HCT116 (cell line): ENCODE results near the gene MED28. TPM values are rescaled to one million over a fixed set of nuclear protein-coding genes. Genes with fewer than 3 reads are reported as not detected.

Source experiments
- ATAC-seq: fragments of 200-7000 bp; cut with Tn5 transposase; 2 replicates; pipeline ENCODE4 v1.9.1; 2020; ENCODE audit warnings: mild to moderate bottlenecking, moderate library complexity
- BruUV-seq: library from RNA; stranded (reverse); fragments of 400-500 nt; replicated peaks from 2 replicates; lab custom pipeline; 2021; lab: Mats Ljungman, UMichigan
- CTCF ChIA-PET: fragments of 300-600 bp; sonication (Branson Sonifier 250); formaldehyde crosslinking; loops from one replicate; lab custom pipeline; 2021; ENCODE audit warnings: antibody characterized with exemption; lab: Charles Lee
- POLR2A ChIA-PET: fragments of 300-600, 350-600 bp; sonication (Branson Sonifier 250); formaldehyde crosslinking; loops from one replicate; lab custom pipeline; 2021; ENCODE audit warnings: antibody characterized with exemption; lab: Charles Lee
- RAD21 ChIA-PET, 2 experiments: fragments of 300-600 bp; sonication (Branson Sonifier 250); formaldehyde crosslinking; loops; one replicate each; lab custom pipeline; 2023; ENCODE audit warnings: low total read pairs in 2 of 2; ENCODE audit not compliant: uncharacterized antibody in 2 of 2, unreplicated experiment in 2 of 2, low non-redundant PET in 1 of 2; lab: Charles Lee
- DNase-seq: peaks from one replicate; pipeline ENCODE4 v3.0.0-alpha.2; 2010; ENCODE audit warnings: low read depth, low spot score
- H2AFZ ChIP-seq: fragments of 200-600 bp; shearing (Covaris generic), sonication (generic); 2 replicates; pipeline ENCODE4 v1.6.1; 2017; ENCODE audit warnings: low read depth, mixed run types, mixed read lengths, antibody characterized with exemption, low read length; ENCODE audit not compliant: poor library complexity, severe bottlenecking
- H3K27ac ChIP-seq: 2 replicates; pipeline ENCODE4 v1.5.1; 2012; ENCODE audit warnings: low read depth, low read length
- H3K27me3 ChIP-seq: fragments of 200-600 bp; sonication (generic); 2 replicates; pipeline ENCODE4 v1.6.1; 2016; ENCODE audit warnings: mixed run types, low read length, mixed read lengths; ENCODE audit not compliant: insufficient read depth
- H3K36me3 ChIP-seq, 2 experiments: fragments of 200-500 bp in 1 of 2; fragments of 200-600 bp in 1 of 2; sonication (Bioruptor generic) in 1 of 2; sonication (generic) in 1 of 2; 2 replicates each; pipeline versions ENCODE4 v1.5.1 to v1.6.1; 2014 to 2016; ENCODE audit warnings: low read length in 2 of 2, inconsistent platforms in 1 of 2, mixed read lengths in 1 of 2, mixed run types in 1 of 2; ENCODE audit not compliant: insufficient read depth in 2 of 2, control insufficient read depth in 1 of 2
- H3K4me1 ChIP-seq, 2 experiments: fragments of 200-600 bp in 1 of 2; sonication (generic) in 1 of 2; 2 replicates each; pipeline versions ENCODE4 v1.5.1 to v1.6.1; 2012 to 2017; ENCODE audit warnings: low read length in 2 of 2, inconsistent platforms in 1 of 2, mild to moderate bottlenecking in 1 of 2, mixed read lengths in 1 of 2, mixed run types in 1 of 2, moderate library complexity in 1 of 2; ENCODE audit not compliant: insufficient read depth in 2 of 2, control insufficient read depth in 1 of 2
- H3K4me2 ChIP-seq: fragments of 200-600 bp; sonication (generic); 2 replicates; pipeline ENCODE4 v1.6.1; 2017; ENCODE audit warnings: mixed run types, low read length, mixed read lengths
- H3K4me3 ChIP-seq, 2 experiments: fragments of 200-600 bp in 1 of 2; sonication (generic) in 1 of 2; replicated peaks in 1 of 2; 2 replicates each; pipeline ENCODE4 v1.5.1; 2011 to 2016; ENCODE audit warnings: low read length in 2 of 2, control low read depth in 1 of 2, low read depth in 1 of 2, mild to moderate bottlenecking in 1 of 2, mixed read lengths in 1 of 2, mixed run types in 1 of 2
- H3K79me2 ChIP-seq: fragments of 200-600 bp; sonication (generic); 2 replicates; pipeline ENCODE4 v1.6.1; 2017; ENCODE audit warnings: mild to moderate bottlenecking, mixed run types, low read length, moderate library complexity, mixed read lengths; ENCODE audit not compliant: insufficient read depth
- H3K9ac ChIP-seq: fragments of 200-600 bp; sonication (generic); 2 replicates; pipeline ENCODE4 v1.6.1; 2016; ENCODE audit warnings: low read length, mixed read lengths
- H3K9me2 ChIP-seq: fragments of 200-600 bp; sonication (generic), shearing (Covaris generic); 2 replicates; pipeline ENCODE4 v1.6.1; 2017; ENCODE audit warnings: mixed run types, mild to moderate bottlenecking, moderate library complexity; ENCODE audit not compliant: insufficient read depth
- H3K9me3 ChIP-seq, 2 experiments: fragments of 200-500 bp in 1 of 2; fragments of 200-600 bp in 1 of 2; sonication (Bioruptor generic) in 1 of 2; sonication (generic) in 1 of 2; 2 replicates each; pipeline ENCODE4 v1.6.1; 2014 to 2017; ENCODE audit warnings: low read length in 2 of 2, mixed read lengths in 2 of 2, inconsistent platforms in 1 of 2, low read depth in 1 of 2, mild to moderate bottlenecking in 1 of 2, mixed run types in 1 of 2, moderate library complexity in 1 of 2; ENCODE audit not compliant: control insufficient read depth in 1 of 2, insufficient read depth in 1 of 2
- H4K20me1 ChIP-seq: fragments of 200-600 bp; sonication (generic), shearing (Covaris generic); 2 replicates; pipeline ENCODE4 v1.6.1; 2017; ENCODE audit warnings: mixed run types, mild to moderate bottlenecking, moderate library complexity; ENCODE audit not compliant: insufficient read depth
- ATF3 ChIP-seq: IDR thresholded peaks from 2 replicates; pipeline ENCODE4 v1.6.1; 2012
- CEBPB ChIP-seq: IDR thresholded peaks from 2 replicates; pipeline ENCODE4 v1.6.1; 2012; ENCODE audit warnings: low read depth
- EZH2 ChIP-seq: fragments of 200-600 bp; sonication (generic); IDR thresholded peaks from 2 replicates; pipeline ENCODE4 v1.6.1; 2017; ENCODE audit warnings: antibody characterized with exemption, mixed run types
- EZH2phosphoT487 ChIP-seq: fragments of 200-600 bp; IDR thresholded peaks from 2 replicates; pipeline ENCODE4 v1.6.1; 2018; ENCODE audit warnings: antibody characterized with exemption, borderline replicate concordance
- FOSL1 ChIP-seq: IDR thresholded peaks from 2 replicates; pipeline ENCODE4 v1.6.1; 2012; ENCODE audit warnings: low read depth
- MAX ChIP-seq: IDR thresholded peaks from 2 replicates; pipeline ENCODE4 v1.6.1; 2012
- POLR2AphosphoS5 ChIP-seq: IDR thresholded peaks from 2 replicates; pipeline ENCODE4 v1.6.1; 2011; ENCODE audit warnings: mild to moderate bottlenecking, low read depth, low read length, moderate library complexity
- RAD21 ChIP-seq: IDR thresholded peaks from 2 replicates; pipeline ENCODE4 v1.6.1; 2012; ENCODE audit warnings: low read depth, mild to moderate bottlenecking
- REST ChIP-seq: IDR thresholded peaks from 2 replicates; pipeline ENCODE4 v1.6.1; 2012; ENCODE audit warnings: low read depth
- SIN3A ChIP-seq: IDR thresholded peaks from 2 replicates; pipeline ENCODE4 v1.6.1; 2012; ENCODE audit warnings: low read depth
- SRF ChIP-seq: IDR thresholded peaks from 2 replicates; pipeline ENCODE4 v1.6.1; 2012; ENCODE audit warnings: low read depth
- TCF7L2 ChIP-seq: IDR thresholded peaks from 2 replicates; pipeline ENCODE4 v1.7.0; 2011; ENCODE audit warnings: borderline replicate concordance, inconsistent platforms; ENCODE audit not compliant: insufficient read depth, insufficient read length; ENCODE audit errors: extremely low read depth
- YY1 ChIP-seq: IDR thresholded peaks from 2 replicates; pipeline ENCODE4 v1.6.1; 2011; ENCODE audit warnings: low read length, low read depth, moderate library complexity, mild to moderate bottlenecking; ENCODE audit not compliant: insufficient replicate concordance; ENCODE audit errors: extremely low read depth
- intact Hi-C: fragments of 100-400 bp; cut with micrococcal nuclease; formaldehyde crosslinking; loops from 2 replicates; pipeline ENCODE4 v1.10.0; 2022
- total RNA-seq: library from RNA; stranded (reverse); gene quantifications from one replicate; pipeline ENCODE4 v1.2.1, GENCODE V29; 2021; ENCODE audit not compliant: unreplicated experiment

The MED28 gene
- total RNA-seq, 1 experiment from 2014 or later = 48.8 TPM

DNA sequence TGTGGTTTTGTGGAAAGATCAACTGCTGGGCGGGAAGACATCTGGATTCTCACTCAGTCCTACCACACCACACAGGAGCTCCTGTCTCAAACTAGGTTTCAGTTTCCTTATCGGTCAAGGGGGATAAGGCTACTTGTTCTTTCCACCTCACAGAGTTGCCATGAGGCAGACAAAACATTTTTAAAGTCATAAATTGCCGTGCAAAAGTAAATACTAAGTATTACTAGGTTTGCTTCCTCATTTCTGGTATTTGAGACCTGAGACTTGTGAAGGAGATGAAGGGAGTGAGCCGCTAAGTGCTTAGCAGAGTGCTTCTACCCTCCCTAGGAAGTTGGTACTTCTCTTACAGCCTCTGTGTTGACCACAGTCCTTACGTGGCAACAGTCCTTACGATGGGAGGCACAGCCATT, 36.0 kb upstream of the MED28 start:
- no peak for TF ChIP-seq TCF7L2
- TF ChIP-seq REST = no peak
- no peak for TF ChIP-seq SIN3A
- no peak for TF ChIP-seq FOSL1
- no peak for TF ChIP-seq EZH2phosphoT487
- TF ChIP-seq POLR2AphosphoS5 = no peak
- no peak for TF ChIP-seq YY1
- TF ChIP-seq MAX = no peak
- no peak for TF ChIP-seq CEBPB
- no peak for TF ChIP-seq EZH2
- no peak for TF ChIP-seq ATF3
- TF ChIP-seq RAD21 = no peak
- no peak for TF ChIP-seq SRF
- Histone ChIP-seq H3K4me3 (peak overlapping the region; percentile 62 to 78), H3K27ac (no peak overlapping the region), H2AFZ (no peak overlapping the region), H3K79me2 (peaks cover 17% of the 10 kb centered on the region; the same call in 1 of the 2 replicates), H3K9me3 (no peaks in the 10 kb centered on the region), H3K9me2 (no peaks in the 10 kb centered on the region), H3K36me3 (peaks cover 16 to 28% of the 10 kb centered on the region in 2 experiments; a peak in 3 of 4 replicates), H3K4me2 (peak overlapping the region; percentile 88), H3K9ac (peak overlapping the region; percentile 80), H3K27me3 (no peaks in the 10 kb centered on the region), H3K4me1 (peaks cover 6 to 18% of the 10 kb centered on the region in 2 experiments; a peak in 3 of 4 replicates), H4K20me1 (no peaks in the 10 kb centered on the region)
- intact Hi-C loops = no loop called here
- BruUV-seq = no TSS peak
- ChIA-PET RAD21 (no interaction called here), POLR2A (interaction anchor here (1.0 kb wide), 1 partner anchor 16 kb away, joined by 3 read pairs; no protein-coding TSS in a partner anchor), CTCF (no interaction called here)
- ATAC-seq = no peak
- DNase-seq = no peak
